ENCODE results near the gene EGR2.

The EGR2 gene

DNA sequence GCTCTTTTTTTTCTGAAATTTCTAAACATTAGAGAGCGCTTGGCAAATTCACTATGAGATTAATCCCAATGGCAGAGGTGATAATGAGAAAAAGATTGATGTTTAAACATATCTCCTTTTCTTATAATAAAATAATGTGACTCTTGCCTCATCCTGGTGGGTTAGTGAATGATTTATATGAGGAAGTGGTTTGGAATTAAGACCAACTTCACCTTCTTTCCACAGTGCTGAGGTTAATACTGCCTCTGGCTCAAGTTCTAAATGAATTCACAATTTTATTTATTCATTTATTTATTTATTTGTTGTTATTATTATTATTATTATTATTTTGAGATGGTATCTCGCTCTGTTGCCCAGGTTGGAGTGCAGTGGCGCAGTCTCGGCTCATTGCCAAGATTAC, 52.2 kb downstream of the EGR2 start:
- no peak for DNase-seq (ENCODE audit: extremely low spot score)
- TF ChIP-seq, protein P1, sequence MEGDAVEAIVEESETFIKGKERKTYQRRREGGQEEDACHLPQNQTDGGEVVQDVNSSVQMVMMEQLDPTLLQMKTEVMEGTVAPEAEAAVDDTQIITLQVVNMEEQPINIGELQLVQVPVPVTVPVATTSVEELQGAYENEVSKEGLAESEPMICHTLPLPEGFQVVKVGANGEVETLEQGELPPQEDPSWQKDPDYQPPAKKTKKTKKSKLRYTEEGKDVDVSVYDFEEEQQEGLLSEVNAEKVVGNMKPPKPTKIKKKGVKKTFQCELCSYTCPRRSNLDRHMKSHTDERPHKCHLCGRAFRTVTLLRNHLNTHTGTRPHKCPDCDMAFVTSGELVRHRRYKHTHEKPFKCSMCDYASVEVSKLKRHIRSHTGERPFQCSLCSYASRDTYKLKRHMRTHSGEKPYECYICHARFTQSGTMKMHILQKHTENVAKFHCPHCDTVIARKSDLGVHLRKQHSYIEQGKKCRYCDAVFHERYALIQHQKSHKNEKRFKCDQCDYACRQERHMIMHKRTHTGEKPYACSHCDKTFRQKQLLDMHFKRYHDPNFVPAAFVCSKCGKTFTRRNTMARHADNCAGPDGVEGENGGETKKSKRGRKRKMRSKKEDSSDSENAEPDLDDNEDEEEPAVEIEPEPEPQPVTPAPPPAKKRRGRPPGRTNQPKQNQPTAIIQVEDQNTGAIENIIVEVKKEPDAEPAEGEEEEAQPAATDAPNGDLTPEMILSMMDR (IDR thresholded peaks at IDR 0.05; ENCODE audit: control extremely low read depth, extremely low read depth, low read depth, missing control alignments), result no peak
- CTCF ChIA-PET, result interaction anchor here (1.4 to 11.2 kb wide), 4 partner anchors 8 to 54 kb away, joined by 4 to 81 read pairs (median 5); no protein-coding TSS in a partner anchor
- POLR2A ChIA-PET, result no interaction called here

DNA sequence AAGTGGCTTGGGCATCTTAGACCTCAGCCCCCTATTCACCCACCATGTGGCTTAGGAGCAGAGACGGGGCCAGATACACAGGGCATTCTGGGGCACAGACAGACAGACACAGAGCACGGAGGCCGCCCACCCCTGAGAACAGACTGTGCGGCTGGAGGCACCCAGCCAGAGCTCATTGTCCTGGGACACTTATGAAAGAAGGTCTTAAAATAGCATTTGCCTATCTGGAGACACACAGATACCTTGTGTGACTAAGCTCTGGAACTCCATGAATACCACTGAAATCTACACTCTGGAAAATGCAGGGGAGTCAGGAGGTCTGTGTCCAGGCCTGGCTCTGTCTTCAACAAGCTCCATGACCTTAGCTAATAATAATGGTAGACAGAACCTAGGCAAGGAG, 53.0 kb downstream of the EGR2 start:
- DNase-seq (ENCODE audit: extremely low spot score), result no peak
- TF ChIP-seq, protein P1 (IDR thresholded peaks at IDR 0.05; ENCODE audit: control extremely low read depth, extremely low read depth, low read depth, missing control alignments), result no peak
- ChIA-PET POLR2A (no interaction called here), CTCF (interaction anchor here (0.7 to 11.2 kb wide), 7 partner anchors 9 to 116 kb away, joined by 3 to 81 read pairs (median 4); no protein-coding TSS in a partner anchor)

Measured in GM10248 (cell line).